Raji (cell line): ENCODE data around the gene C1orf74.

Experiments
- POLR2A ChIP-seq: IDR thresholded peaks from 2 replicates; pipeline ENCODE4 v1.6.1; 2011; ENCODE audit warnings: low read depth, low read length, control low read depth; ENCODE audit not compliant: insufficient read depth

C1orf74 gene

GRCh38 chr1:209786146-209786545 lies 1.8 kb upstream of the C1orf74 start:
- TF ChIP-seq POLR2A, result no peak

- TF ChIP-seq POLR2A, result no peak
Measured at GRCh38 chr1:209785592-209785991, 1.2 kb upstream of the C1orf74 start.

GRCh38 chr1:209783386-209783785 lies 973 bp downstream of the C1orf74 start:
- no peak for TF ChIP-seq POLR2A

- no peak for TF ChIP-seq POLR2A
Measured at GRCh38 chr1:209780268-209780667, 4.1 kb downstream of the C1orf74 start.

- TF ChIP-seq POLR2A, result no peak
Measured at GRCh38 chr1:209778102-209778501, 6.3 kb downstream of the C1orf74 start.

- TF ChIP-seq POLR2A, result no peak
Measured at GRCh38 chr1:209777587-209777986, 6.8 kb downstream of the C1orf74 start.

GRCh38 chr1:209775678-209776077 lies 8.7 kb downstream of the C1orf74 start:
- no peak for TF ChIP-seq POLR2A

GRCh38 chr1:209774592-209774991 lies 9.8 kb downstream of the C1orf74 start:
- TF ChIP-seq POLR2A, result no peak

- TF ChIP-seq POLR2A, result no peak
Measured at GRCh38 chr1:209772126-209772525, 12.2 kb downstream of the C1orf74 start.

- TF ChIP-seq POLR2A, result no peak
Measured at GRCh38 chr1:209770636-209771415, 13.5 kb downstream of the C1orf74 start.

- TF ChIP-seq POLR2A, result no peak
Measured at GRCh38 chr1:209769971-209770370, 14.4 kb downstream of the C1orf74 start.

GRCh38 chr1:209769171-209769904 lies 15.0 kb downstream of the C1orf74 start:
- TF ChIP-seq POLR2A, result no peak

GRCh38 chr1:209768354-209768774 lies 16.0 kb downstream of the C1orf74 start:
- no peak for TF ChIP-seq POLR2A

GRCh38 chr1:209767706-209768105 lies 16.7 kb downstream of the C1orf74 start:
- no peak for TF ChIP-seq POLR2A

GRCh38 chr1:209767096-209767495 lies 17.3 kb downstream of the C1orf74 start:
- no peak for TF ChIP-seq POLR2A

- TF ChIP-seq POLR2A, result no peak
Measured at GRCh38 chr1:209766051-209766450, 18.3 kb downstream of the C1orf74 start.
